ENCODE measurements around the gene SLC35B2.

Gene SLC35B2

GRCh38 chr6:44219815-44220784 is 37.2 kb downstream of the SLC35B2 start:
- no peak for DNase-seq

- peak; percentile 48 for DNase-seq
Observed at GRCh38 chr6:44219053-44219814, 38.1 kb downstream of the SLC35B2 start.

- no peak for DNase-seq
Observed at GRCh38 chr6:44217332-44218143, 39.8 kb downstream of the SLC35B2 start.

GRCh38 chr6:44216677-44217331 is 40.5 kb downstream of the SLC35B2 start, which contains the start of gene MYMX:
Gene MYMX, plus strand, starts transcription at chr6:44216926. Its CDS starts 546 bp downstream, at chr6:44217472.
- no peak for DNase-seq

- no peak for DNase-seq
Observed at GRCh38 chr6:44214307-44214706, 43.0 kb downstream of the SLC35B2 start.

- no peak for DNase-seq
Observed at GRCh38 chr6:44211284-44211683, 46.0 kb downstream of the SLC35B2 start.

GRCh38 chr6:44207966-44208365 is 49.4 kb downstream of the SLC35B2 start:
- DNase-seq, result no peak
